Effector CD4-positive, alpha-beta T cell (primary cell): Measurements from ENCODE around the gene BBC3.
"Not testable (repeated sequence)": the region's sequence is repeated elsewhere in the genome, so short reads cannot be mapped to it uniquely, and the experiment has no call there.

Experiments
- DNase-seq: peaks from one replicate; pipeline ENCODE4 v3.0.0-alpha.2; 2020
- total RNA-seq: gene quantifications from one replicate; lab custom pipeline; 2026; lab: John Stamatoyannopoulos, UW

The BBC3 gene
- total RNA-seq, result 36.2 reads per million, percentile 61 among the genes with 10 or more reads in this experiment

- no peak for DNase-seq
Measured at GRCh38 chr19:47230921-47231214, at the start of gene BBC3. TSS of gene BBC3 (minus strand) at chr19:47231199. CDS start at chr19:47228431, 2,768 bp downstream.

DNA sequence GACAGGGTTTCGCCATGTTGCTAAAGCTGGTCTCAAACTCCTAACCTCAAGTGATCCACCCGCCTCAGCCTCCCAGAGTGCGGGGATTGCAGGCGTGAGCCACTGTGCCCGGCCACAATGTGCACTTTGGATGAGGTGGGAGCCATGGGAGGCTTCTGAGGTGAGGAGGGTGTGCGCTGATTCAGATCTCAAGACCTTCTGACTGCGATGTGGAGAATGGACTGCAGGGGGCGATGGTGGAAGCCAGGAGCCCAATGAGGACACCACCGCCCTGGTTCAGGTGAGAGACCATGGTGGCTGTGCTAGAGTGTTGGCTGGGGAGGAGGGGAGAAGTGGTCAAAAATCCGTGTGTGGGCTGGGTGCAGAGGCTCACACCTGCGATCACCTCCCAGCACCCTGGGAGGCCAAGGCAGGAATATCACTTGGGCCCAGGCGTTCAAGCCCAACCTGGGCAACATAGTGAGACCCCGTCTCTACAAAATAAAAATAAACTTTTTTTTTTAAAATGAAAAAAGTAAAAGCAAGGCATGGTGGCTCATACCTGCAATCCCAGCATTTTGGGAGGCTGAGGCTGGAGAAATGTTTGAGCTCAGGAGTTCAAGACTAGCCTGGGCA is 49.3 kb upstream of the BBC3 start:
- DNase-seq, result peak; percentile 49

- not testable (repeated sequence) for DNase-seq
Measured at GRCh38 chr19:47276513-47276912, 45.5 kb upstream of the BBC3 start.

DNA sequence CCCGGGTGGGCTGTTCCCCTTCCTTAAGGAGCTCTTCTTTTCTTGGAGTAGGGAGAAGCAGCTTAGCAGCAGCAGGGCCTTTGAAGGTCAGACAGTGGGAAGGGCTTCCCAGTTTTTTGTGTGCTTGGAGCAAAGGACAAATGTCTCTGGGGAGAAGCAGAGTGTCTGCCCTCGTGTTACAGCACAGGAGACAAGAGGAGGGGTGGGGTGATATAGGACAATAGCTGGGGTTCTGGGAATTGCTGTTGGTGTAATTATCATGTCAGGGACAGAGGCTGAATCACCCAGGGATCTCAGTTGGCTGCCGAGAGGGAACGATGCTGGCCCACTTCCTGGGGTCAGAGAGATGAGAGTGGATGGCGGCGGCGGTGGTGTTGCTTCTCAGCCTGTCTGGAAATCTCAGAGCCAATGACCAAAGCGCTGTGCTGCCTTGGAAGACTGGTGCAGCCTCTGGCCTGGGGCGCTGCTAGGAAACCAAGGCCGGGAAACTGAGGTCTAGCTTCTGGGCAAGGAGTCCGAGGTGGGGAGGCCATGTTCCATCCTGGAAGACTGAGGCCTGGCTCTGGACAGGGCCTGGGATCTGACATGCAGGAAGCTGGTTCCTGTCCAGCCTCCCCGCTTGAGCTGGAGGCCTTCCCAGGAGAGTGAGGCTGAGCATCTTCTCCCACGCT is 44.9 kb upstream of the BBC3 start:
- DNase-seq, result no peak

GRCh38 chr19:47274891-47275761 is 44.1 kb upstream of the BBC3 start:
- DNase-seq, result no peak

GRCh38 chr19:47274071-47274890 is 43.3 kb upstream of the BBC3 start, which contains the start of gene INAFM1:
TSS of gene INAFM1 (plus strand) at chr19:47274885. CDS start at chr19:47274920, 35 bp downstream.
- peak; percentile 100 for DNase-seq

DNA sequence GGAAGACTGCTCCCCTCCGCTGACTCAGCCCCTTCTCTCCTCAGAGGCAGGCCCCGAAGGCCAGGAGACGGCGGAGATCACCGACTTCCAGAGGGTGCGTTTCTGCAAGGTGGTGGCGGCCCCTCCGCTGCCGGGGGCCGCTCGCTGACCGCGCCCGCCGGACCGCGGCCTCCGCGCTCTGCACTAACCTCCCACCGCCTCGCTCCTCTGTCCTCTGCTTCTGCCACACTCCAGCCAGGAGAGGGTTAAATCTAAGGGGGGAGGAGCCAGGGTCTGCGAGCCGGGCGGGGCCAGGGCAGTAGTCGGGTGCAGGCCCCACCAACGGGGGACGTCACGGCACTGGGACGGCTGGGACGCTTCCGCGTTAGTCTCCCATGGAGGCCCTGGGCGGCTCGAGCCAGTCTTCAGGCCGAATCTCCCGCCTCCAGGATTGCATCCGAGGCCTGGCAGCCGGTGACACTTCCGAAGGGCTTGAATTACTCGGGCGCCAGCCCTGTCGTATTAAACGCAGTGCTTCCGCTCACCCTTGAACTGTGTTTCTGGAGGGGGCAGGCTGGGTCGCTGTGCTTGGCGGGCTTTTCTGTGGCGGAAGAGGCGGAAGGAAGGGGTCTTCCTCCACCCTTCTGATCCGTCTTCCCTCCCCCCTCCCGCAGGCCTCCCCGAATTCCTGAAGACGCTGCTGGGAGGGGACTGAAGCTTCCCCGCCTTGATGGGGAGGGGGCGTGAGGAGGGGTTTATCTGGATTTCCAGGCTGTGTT is 42.5 kb upstream of the BBC3 start:
- peak; percentile 84 for DNase-seq

GRCh38 chr19:47272448-47273312 is 41.7 kb upstream of the BBC3 start:
- peak; percentile 41 for DNase-seq

DNA sequence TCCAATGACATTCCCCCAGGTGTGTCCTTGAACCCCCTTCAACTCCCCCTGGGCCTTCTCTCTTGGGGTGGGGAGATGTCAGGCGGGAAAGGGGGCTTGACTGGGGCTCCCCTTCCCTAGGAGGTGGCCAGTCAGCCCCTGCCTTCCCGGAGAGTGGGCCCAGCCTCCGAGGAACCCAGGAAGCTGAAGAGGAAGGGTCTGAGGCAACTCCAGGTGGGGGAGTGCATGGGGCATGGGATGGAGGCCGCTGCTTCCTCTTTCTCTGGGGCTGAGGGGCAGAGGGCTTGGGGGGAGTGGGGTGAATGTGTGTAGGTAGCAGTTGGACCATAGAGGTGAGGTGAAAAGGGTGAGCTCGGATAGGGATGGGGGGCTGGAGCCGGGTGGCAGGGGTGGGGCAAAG is 41.0 kb upstream of the BBC3 start:
- DNase-seq, result no peak

GRCh38 chr19:47270408-47270807 is 39.4 kb upstream of the BBC3 start:
- no peak for DNase-seq

GRCh38 chr19:47269596-47269995 is 38.6 kb upstream of the BBC3 start:
- no peak for DNase-seq

DNA sequence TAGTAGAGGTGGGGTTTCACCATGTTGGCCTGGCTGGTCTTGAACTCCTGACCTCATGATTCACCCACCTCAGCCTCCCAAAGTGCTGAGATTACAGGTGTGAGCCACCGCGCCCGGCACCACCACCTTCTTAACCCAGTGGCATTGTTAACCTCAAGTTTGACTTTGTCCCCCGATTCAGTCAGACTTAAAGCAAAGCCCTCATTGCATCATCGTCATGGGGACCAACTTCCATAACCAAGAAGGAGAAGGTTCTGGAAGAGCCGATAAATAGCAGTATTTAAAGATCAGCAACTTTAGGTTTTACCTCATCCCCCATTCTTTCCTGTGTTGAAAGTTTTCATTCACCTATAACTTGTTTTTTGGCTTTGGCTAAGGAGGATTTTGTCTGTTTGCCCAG is 37.0 kb upstream of the BBC3 start:
- no peak for DNase-seq

- no peak for DNase-seq
Measured at GRCh38 chr19:47267350-47267759, 36.4 kb upstream of the BBC3 start.

DNA sequence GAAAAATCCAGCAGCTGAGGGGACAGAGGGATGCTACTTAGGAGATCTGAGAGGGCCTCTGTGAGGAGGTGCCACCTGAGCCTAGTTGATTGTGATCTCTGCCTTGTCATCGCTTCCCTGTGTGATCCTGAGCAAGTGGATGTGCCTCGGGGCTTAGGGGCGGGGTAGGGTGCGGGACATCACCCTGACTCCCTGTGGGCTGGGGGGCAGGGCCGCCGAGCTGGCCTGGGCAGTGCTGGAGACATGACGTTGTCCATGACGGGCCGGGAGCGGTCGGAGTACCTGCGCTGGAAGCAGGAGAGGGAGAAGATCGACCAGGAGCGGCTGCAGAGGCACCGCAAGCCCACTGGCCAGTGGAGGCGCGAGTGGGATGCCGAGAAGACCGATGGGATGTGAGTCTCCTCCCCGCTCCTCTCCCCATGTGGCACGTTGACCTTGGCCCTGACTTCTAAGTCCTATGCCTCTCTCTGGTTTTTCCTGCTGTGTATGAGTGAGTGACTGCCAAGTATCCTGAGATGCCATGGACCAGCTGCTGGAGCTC is 35.5 kb upstream of the BBC3 start:
- DNase-seq, result no peak

DNA sequence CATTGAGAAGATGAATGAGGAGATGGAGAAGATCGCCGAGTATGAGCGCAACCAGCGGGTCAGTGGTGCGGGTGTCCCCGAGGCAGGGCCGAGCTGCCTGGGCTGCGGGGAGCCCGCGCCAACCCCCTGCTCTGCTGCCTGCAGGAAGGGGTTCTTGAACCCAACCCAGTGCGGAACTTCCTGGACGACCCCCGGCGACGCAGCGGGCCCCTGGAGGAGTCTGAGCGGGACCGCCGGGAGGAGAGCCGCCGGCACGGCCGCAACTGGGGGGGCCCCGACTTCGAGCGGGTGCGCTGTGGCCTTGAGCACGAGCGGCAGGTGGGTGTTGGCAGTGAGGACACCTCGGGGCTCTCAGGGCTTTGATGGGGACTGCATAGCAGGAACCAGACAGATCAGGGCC is 33.6 kb upstream of the BBC3 start:
- DNase-seq, result no peak

GRCh38 chr19:47261946-47262793 is 31.2 kb upstream of the BBC3 start:
- not testable (repeated sequence) for DNase-seq

GRCh38 chr19:47260476-47260875 is 29.5 kb upstream of the BBC3 start:
- DNase-seq, result no peak

- DNase-seq, result no peak
Measured at GRCh38 chr19:47258895-47259555, 28.0 kb upstream of the BBC3 start.

GRCh38 chr19:47258434-47258833 is 27.4 kb upstream of the BBC3 start:
- DNase-seq, result no peak
